GM23338 (cell line): ENCODE data around the gene CALHM2. TPM values are rescaled to one million over a fixed set of nuclear protein-coding genes. Genes with fewer than 3 reads are reported as not detected.

Source experiments
- ATAC-seq: fragments of 200-7000 bp; cut with Tn5 transposase; 3 replicates; pipeline ENCODE4 v1.9.1; 2020
- DNase-seq: peaks from one replicate; pipeline ENCODE4 v3.0.0-alpha.2; 2015; ENCODE audit warnings: low spot score
- H2AFZ ChIP-seq: fragments of 200-600 bp; sonication (generic); 2 replicates; pipeline ENCODE4 v1.8.0; 2016; ENCODE audit warnings: antibody characterized with exemption, mild to moderate bottlenecking, moderate library complexity
- H3F3A ChIP-seq: fragments of 200-600 bp; sonication (generic); replicated peaks from 2 replicates; pipeline ENCODE4 v1.8.0; 2017; ENCODE audit warnings: antibody characterized with exemption, mixed run types, low read depth
- H3K27ac ChIP-seq: fragments of 200-600 bp; sonication (generic); 2 replicates; pipeline ENCODE4 v1.6.1; 2016; ENCODE audit warnings: low read depth
- H3K27me3 ChIP-seq: fragments of 200-600 bp; sonication (generic); 2 replicates; pipeline ENCODE4 v1.8.0; 2016; ENCODE audit warnings: mild to moderate bottlenecking, mixed run types, moderate library complexity; ENCODE audit not compliant: insufficient read depth
- H3K36me3 ChIP-seq: fragments of 200-600 bp; sonication (generic); 2 replicates; pipeline ENCODE4 v1.8.0; 2016; ENCODE audit warnings: mild to moderate bottlenecking; ENCODE audit not compliant: insufficient read depth
- H3K4me1 ChIP-seq: fragments of 200-600 bp; sonication (generic); 2 replicates; pipeline ENCODE4 v1.8.0; 2016; ENCODE audit warnings: mild to moderate bottlenecking, moderate library complexity; ENCODE audit not compliant: insufficient read depth
- H3K4me2 ChIP-seq: fragments of 200-600 bp; sonication (generic); 2 replicates; pipeline ENCODE4 v1.7.1; 2017; ENCODE audit warnings: mixed run types
- H3K4me3 ChIP-seq: fragments of 200-600 bp; sonication (generic); 2 replicates; pipeline ENCODE4 v1.6.1; 2016; ENCODE audit warnings: mixed run types
- H3K79me2 ChIP-seq: fragments of 200-600 bp; sonication (generic); replicated peaks from 2 replicates; pipeline ENCODE4 v1.8.0; 2017; ENCODE audit warnings: mild to moderate bottlenecking; ENCODE audit not compliant: insufficient read depth
- H3K9me2 ChIP-seq: fragments of 200-600 bp; sonication (generic); 2 replicates; pipeline ENCODE4 v1.8.0; 2017; ENCODE audit not compliant: insufficient read depth
- H4K20me1 ChIP-seq: fragments of 200-600 bp; sonication (generic); replicated peaks from 2 replicates; pipeline ENCODE4 v1.8.0; 2017; ENCODE audit warnings: mild to moderate bottlenecking; ENCODE audit not compliant: insufficient read depth
- H3K27ac Mint-ChIP-seq: 2 replicates; pipeline ENCODE4 v1.8.0; 2020; ENCODE audit warnings: inconsistent platforms, mild to moderate bottlenecking, moderate library complexity, mixed read lengths
- H3K27me3 Mint-ChIP-seq: 3 replicates; pipeline ENCODE4 v1.8.0; 2022; ENCODE audit warnings: low read depth, mild to moderate bottlenecking, moderate library complexity, mixed read lengths, inconsistent platforms; ENCODE audit not compliant: insufficient read depth, poor library complexity
- H3K36me3 Mint-ChIP-seq: 3 replicates; pipeline ENCODE4 v1.8.0; 2021; ENCODE audit warnings: low read depth, mild to moderate bottlenecking, inconsistent platforms, moderate library complexity, mixed read lengths
- H3K4me1 Mint-ChIP-seq: 3 replicates; pipeline ENCODE4 v1.8.0; 2020; ENCODE audit warnings: mild to moderate bottlenecking, inconsistent platforms, mixed read lengths
- H3K4me3 Mint-ChIP-seq: 3 replicates; pipeline ENCODE4 v1.8.0; 2021; ENCODE audit warnings: moderate library complexity, mild to moderate bottlenecking, inconsistent platforms, mixed read lengths
- H3K9me3 Mint-ChIP-seq: 3 replicates; pipeline ENCODE4 v1.8.0; 2020; ENCODE audit warnings: moderate library complexity, mild to moderate bottlenecking, inconsistent platforms, mixed read lengths
- CREB1 ChIP-seq: fragments of 250-450 bp; sonication (Bioruptor Pico); IDR thresholded peaks from 2 replicates; pipeline ENCODE4 v1.5.0; 2020; ENCODE audit warnings: low read depth, mild to moderate bottlenecking, moderate library complexity
- EZH2 ChIP-seq: fragments of 200-600 bp; sonication (generic); IDR thresholded peaks from one replicate; pipeline ENCODE4 v1.8.0; 2017; ENCODE audit warnings: antibody characterized with exemption, mild to moderate bottlenecking, low read depth; ENCODE audit not compliant: unreplicated experiment
- EZH2phosphoT487 ChIP-seq: fragments of 200-600 bp; sonication (generic); IDR thresholded peaks from one replicate; pipeline ENCODE4 v1.8.1; 2018; ENCODE audit warnings: antibody characterized with exemption; ENCODE audit not compliant: unreplicated experiment
- JUNB ChIP-seq: IDR thresholded peaks from one replicate; pipeline ENCODE4 v1.6.1; 2016; ENCODE audit warnings: antibody characterized with exemption; ENCODE audit not compliant: unreplicated experiment
- NANOG ChIP-seq: IDR thresholded peaks from 2 replicates; pipeline ENCODE4 v1.6.1; 2016; ENCODE audit warnings: antibody characterized with exemption, borderline replicate concordance
- POLR2AphosphoS5 ChIP-seq: IDR thresholded peaks from 2 replicates; pipeline ENCODE4 v1.6.1; 2016; ENCODE audit warnings: antibody characterized with exemption, low read depth
- STAT1 ChIP-seq: IDR thresholded peaks from one replicate; pipeline ENCODE4 v1.6.1; 2016; ENCODE audit warnings: antibody characterized with exemption; ENCODE audit not compliant: unreplicated experiment
- ZNF114 ChIP-seq: fragments of 250-450 bp; sonication (Bioruptor Pico); IDR thresholded peaks from 2 replicates; pipeline ENCODE4 v1.5.0; 2020; ENCODE audit warnings: mild to moderate bottlenecking, moderate library complexity
- ZNF331 ChIP-seq: fragments of 250-450 bp; sonication (Bioruptor Pico); IDR thresholded peaks from 2 replicates; pipeline ENCODE4 v1.5.0; 2020; ENCODE audit warnings: low read depth, mild to moderate bottlenecking, moderate library complexity
- polyA plus RNA-seq: library from polyadenylated mRNA; unstranded; fragments of >200 nt; fragmentation: Nextera tagmentation; extraction: Ambion mirVana; gene quantifications from 2 replicates; pipeline ENCODE4 v1.2.1, GENCODE V29; 2016
- total RNA-seq: library from RNA; depleted of rRNA; stranded (reverse); fragments of >200 nt; shearing (Covaris generic); gene quantifications from 2 replicates; pipeline ENCODE4 v1.2.3, GENCODE V29; 2014
- TF ChIP-seq, protein P1 (sequence below): IDR thresholded peaks from 2 replicates; pipeline ENCODE4 v1.6.1; 2016; ENCODE audit warnings: antibody characterized with exemption
- TF ChIP-seq, protein P2 (sequence below), 2 experiments: fragments of 200-600 bp in 1 of 2; sonication (generic) in 1 of 2; conservative IDR thresholded peaks; 2 replicates each; pipeline versions ENCODE4 v1.5.1 to v1.6.1; 2016 to 2017; ENCODE audit warnings: antibody characterized with exemption in 2 of 2, low read depth in 2 of 2, mild to moderate bottlenecking in 2 of 2, moderate library complexity in 1 of 2
- TF ChIP-seq, protein P3 (sequence below): fragments of 250-450 bp; sonication (Bioruptor Pico); IDR thresholded peaks from 2 replicates; pipeline ENCODE4 v1.5.0; 2020; ENCODE audit warnings: mild to moderate bottlenecking, moderate library complexity
- TF ChIP-seq, protein P4 (sequence below): IDR thresholded peaks from one replicate; pipeline ENCODE4 v1.6.1; 2018; ENCODE audit warnings: antibody characterized with exemption; ENCODE audit not compliant: unreplicated experiment

Gene CALHM2
- total and polyA plus RNA-seq, 2 experiments from 2014 or later: 2.1 to 2.2 TPM

DNA sequence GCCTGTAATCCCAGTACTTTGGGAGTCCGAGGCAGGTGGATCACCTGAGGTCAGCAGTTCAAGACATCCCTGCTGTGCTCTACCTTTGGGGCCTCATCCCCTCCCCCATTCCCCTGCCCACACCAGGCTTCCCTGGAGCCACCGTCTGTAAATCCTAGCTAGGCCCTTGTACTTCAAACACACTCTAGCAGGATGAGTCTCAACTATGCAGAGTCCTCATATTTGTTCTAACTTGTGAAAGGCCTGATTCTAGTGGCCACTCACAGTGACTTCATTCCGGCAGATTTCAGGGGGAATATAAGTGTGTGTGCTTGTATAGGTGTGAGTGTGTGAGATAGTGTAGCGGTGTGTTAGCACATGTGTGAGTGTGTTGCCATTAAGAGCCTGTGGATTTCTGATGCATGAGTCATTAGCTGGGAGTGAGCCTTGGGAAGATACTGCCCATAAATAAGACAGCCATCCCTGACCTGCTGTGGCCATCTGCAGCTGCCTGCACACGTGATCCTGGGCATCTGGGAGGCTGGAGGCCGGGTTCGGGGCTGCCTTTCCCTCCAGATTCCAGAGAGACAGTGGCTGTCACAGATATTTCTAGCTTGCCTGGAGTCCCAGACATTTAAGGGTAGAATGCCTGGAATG lies 39.7 kb upstream of the CALHM2 start:
- no peak for ATAC-seq
- Mint-ChIP-seq H3K4me1 (peaks cover 18% of the 10 kb centered on the region; the same call in 2 of the 3 replicates), H3K4me3 (peak overlapping the region; percentile 80; the same call in 1 of the 3 replicates), H3K36me3 (no peaks in the 10 kb centered on the region), H3K27ac (no peak overlapping the region), H3K27me3 (peaks cover 28% of the 10 kb centered on the region), H3K9me3 (no peaks in the 10 kb centered on the region; the same call in 2 of the 3 replicates)
- Histone ChIP-seq H3K79me2 (no peaks in the 10 kb centered on the region), H3F3A (peaks cover 5% of the 10 kb centered on the region; the same call in 1 of the 2 replicates), H2AFZ (no peak overlapping the region), H3K4me2 (no peak overlapping the region), H3K4me1 (no peaks in the 10 kb centered on the region; the same call in 1 of the 2 replicates), H3K36me3 (no peaks in the 10 kb centered on the region), H3K27me3 (peaks cover 51% of the 10 kb centered on the region), H3K9me2 (no peaks in the 10 kb centered on the region), H4K20me1 (no peaks in the 10 kb centered on the region), H3K27ac (no peak overlapping the region), H3K4me3 (no peak overlapping the region)
- TF ChIP-seq JUNB (no peak), NANOG (no peak), ZNF331 (no peak), CREB1 (CRISPR knock-in tag) (no peak), EZH2 (no peak), POLR2AphosphoS5 (no peak), EZH2phosphoT487 (no peak), ZNF114 (CRISPR knock-in tag) (no peak), STAT1 (no peak)
- TF ChIP-seq, protein P1, sequence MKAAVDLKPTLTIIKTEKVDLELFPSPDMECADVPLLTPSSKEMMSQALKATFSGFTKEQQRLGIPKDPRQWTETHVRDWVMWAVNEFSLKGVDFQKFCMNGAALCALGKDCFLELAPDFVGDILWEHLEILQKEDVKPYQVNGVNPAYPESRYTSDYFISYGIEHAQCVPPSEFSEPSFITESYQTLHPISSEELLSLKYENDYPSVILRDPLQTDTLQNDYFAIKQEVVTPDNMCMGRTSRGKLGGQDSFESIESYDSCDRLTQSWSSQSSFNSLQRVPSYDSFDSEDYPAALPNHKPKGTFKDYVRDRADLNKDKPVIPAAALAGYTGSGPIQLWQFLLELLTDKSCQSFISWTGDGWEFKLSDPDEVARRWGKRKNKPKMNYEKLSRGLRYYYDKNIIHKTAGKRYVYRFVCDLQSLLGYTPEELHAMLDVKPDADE: no peak
- TF ChIP-seq, protein P2, sequence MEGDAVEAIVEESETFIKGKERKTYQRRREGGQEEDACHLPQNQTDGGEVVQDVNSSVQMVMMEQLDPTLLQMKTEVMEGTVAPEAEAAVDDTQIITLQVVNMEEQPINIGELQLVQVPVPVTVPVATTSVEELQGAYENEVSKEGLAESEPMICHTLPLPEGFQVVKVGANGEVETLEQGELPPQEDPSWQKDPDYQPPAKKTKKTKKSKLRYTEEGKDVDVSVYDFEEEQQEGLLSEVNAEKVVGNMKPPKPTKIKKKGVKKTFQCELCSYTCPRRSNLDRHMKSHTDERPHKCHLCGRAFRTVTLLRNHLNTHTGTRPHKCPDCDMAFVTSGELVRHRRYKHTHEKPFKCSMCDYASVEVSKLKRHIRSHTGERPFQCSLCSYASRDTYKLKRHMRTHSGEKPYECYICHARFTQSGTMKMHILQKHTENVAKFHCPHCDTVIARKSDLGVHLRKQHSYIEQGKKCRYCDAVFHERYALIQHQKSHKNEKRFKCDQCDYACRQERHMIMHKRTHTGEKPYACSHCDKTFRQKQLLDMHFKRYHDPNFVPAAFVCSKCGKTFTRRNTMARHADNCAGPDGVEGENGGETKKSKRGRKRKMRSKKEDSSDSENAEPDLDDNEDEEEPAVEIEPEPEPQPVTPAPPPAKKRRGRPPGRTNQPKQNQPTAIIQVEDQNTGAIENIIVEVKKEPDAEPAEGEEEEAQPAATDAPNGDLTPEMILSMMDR (conservative IDR thresholded peaks at IDR 0.05; ENCODE audit: low read depth in 2 of 2): no peak
- TF ChIP-seq, protein P3, sequence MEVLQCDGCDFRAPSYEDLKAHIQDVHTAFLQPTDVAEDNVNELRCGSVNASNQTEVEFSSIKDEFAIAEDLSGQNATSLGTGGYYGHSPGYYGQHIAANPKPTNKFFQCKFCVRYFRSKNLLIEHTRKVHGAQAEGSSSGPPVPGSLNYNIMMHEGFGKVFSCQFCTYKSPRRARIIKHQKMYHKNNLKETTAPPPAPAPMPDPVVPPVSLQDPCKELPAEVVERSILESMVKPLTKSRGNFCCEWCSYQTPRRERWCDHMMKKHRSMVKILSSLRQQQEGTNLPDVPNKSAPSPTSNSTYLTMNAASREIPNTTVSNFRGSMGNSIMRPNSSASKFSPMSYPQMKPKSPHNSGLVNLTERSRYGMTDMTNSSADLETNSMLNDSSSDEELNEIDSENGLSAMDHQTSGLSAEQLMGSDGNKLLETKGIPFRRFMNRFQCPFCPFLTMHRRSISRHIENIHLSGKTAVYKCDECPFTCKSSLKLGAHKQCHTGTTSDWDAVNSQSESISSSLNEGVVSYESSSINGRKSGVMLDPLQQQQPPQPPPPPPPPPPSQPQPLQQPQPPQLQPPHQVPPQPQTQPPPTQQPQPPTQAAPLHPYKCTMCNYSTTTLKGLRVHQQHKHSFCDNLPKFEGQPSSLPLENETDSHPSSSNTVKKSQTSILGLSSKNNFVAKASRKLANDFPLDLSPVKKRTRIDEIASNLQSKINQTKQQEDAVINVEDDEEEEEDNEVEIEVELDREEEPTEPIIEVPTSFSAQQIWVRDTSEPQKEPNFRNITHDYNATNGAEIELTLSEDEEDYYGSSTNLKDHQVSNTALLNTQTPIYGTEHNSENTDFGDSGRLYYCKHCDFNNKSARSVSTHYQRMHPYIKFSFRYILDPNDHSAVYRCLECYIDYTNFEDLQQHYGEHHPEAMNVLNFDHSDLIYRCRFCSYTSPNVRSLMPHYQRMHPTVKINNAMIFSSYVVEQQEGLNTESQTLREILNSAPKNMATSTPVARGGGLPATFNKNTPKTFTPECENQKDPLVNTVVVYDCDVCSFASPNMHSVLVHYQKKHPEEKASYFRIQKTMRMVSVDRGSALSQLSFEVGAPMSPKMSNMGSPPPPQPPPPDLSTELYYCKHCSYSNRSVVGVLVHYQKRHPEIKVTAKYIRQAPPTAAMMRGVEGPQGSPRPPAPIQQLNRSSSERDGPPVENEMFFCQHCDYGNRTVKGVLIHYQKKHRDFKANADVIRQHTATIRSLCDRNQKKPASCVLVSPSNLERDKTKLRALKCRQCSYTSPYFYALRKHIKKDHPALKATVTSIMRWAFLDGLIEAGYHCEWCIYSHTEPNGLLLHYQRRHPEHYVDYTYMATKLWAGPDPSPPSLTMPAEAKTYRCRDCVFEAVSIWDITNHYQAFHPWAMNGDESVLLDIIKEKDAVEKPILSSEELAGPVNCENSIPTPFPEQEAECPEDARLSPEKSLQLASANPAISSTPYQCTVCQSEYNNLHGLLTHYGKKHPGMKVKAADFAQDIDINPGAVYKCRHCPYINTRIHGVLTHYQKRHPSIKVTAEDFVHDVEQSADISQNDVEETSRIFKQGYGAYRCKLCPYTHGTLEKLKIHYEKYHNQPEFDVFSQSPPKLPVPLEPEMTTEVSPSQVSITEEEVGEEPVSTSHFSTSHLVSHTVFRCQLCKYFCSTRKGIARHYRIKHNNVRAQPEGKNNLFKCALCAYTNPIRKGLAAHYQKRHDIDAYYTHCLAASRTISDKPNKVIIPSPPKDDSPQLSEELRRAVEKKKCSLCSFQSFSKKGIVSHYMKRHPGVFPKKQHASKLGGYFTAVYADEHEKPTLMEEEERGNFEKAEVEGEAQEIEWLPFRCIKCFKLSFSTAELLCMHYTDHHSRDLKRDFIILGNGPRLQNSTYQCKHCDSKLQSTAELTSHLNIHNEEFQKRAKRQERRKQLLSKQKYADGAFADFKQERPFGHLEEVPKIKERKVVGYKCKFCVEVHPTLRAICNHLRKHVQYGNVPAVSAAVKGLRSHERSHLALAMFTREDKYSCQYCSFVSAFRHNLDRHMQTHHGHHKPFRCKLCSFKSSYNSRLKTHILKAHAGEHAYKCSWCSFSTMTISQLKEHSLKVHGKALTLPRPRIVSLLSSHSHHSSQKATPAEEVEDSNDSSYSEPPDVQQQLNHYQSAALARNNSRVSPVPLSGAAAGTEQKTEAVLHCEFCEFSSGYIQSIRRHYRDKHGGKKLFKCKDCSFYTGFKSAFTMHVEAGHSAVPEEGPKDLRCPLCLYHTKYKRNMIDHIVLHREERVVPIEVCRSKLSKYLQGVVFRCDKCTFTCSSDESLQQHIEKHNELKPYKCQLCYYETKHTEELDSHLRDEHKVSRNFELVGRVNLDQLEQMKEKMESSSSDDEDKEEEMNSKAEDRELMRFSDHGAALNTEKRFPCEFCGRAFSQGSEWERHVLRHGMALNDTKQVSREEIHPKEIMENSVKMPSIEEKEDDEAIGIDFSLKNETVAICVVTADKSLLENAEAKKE (CRISPR knock-in tag): no peak
- TF ChIP-seq, protein P4, sequence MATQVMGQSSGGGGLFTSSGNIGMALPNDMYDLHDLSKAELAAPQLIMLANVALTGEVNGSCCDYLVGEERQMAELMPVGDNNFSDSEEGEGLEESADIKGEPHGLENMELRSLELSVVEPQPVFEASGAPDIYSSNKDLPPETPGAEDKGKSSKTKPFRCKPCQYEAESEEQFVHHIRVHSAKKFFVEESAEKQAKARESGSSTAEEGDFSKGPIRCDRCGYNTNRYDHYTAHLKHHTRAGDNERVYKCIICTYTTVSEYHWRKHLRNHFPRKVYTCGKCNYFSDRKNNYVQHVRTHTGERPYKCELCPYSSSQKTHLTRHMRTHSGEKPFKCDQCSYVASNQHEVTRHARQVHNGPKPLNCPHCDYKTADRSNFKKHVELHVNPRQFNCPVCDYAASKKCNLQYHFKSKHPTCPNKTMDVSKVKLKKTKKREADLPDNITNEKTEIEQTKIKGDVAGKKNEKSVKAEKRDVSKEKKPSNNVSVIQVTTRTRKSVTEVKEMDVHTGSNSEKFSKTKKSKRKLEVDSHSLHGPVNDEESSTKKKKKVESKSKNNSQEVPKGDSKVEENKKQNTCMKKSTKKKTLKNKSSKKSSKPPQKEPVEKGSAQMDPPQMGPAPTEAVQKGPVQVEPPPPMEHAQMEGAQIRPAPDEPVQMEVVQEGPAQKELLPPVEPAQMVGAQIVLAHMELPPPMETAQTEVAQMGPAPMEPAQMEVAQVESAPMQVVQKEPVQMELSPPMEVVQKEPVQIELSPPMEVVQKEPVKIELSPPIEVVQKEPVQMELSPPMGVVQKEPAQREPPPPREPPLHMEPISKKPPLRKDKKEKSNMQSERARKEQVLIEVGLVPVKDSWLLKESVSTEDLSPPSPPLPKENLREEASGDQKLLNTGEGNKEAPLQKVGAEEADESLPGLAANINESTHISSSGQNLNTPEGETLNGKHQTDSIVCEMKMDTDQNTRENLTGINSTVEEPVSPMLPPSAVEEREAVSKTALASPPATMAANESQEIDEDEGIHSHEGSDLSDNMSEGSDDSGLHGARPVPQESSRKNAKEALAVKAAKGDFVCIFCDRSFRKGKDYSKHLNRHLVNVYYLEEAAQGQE: no peak
- DNase-seq: no peak
